ENCODE measurements around the gene NTPCR.

The NTPCR gene

GRCh38 chr1:232978091-232978634 is 27.8 kb downstream of the NTPCR start:
- WGBS, 2 experiments (ENCODE audit: insufficient coverage in 2 of 2) = 98 to 99% methylated on average over 7 of the region's 8 CpGs
- Histone ChIP-seq H3K9me3 (ENCODE audit: control insufficient read depth, low read length) (peaks cover 12% of the 10 kb centered on the region), H3K36me3 (ENCODE audit: control insufficient read depth, insufficient read depth, low read length) (peaks cover 61% of the 10 kb centered on the region)

DNA sequence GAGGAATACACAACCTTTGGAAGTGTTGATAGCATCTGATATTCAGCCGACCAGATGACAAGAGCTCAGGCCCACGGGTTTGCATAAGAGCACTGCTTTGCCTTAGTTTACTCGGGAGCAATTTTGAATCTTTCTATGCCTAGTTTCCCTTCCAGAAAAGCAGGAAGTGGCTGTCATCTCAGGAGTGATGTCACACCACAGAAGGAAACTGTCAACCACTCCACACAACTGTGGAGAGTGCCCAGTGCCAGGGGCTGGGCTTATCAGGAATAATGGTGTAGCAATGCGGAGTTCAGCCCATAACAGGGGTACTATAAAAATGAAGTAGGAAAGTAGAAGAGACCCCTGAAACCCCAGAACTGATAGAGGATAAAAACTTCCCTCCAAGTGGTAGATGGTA is 28.4 kb downstream of the NTPCR start:
- Histone ChIP-seq H3K36me3 (ENCODE audit: control insufficient read depth, insufficient read depth, low read length) (peaks cover 55% of the 10 kb centered on the region), H3K27ac (ENCODE audit: low read depth, low read length, severe bottlenecking) (no peak overlapping the region), H3K9me3 (ENCODE audit: control insufficient read depth, low read length) (peaks cover 5% of the 10 kb centered on the region), H3K4me1 (ENCODE audit: control insufficient read depth, insufficient read depth, low read length, poor library complexity, severe bottlenecking) (no peaks in the 10 kb centered on the region), H3K4me3 (ENCODE audit: extremely low read depth, insufficient read depth, low read length, poor library complexity, severe bottlenecking) (no peak overlapping the region)
- WGBS, 2 experiments (ENCODE audit: insufficient coverage in 2 of 2) = 90 to 92% methylated on average over 3 of the region's 4 CpGs

More at GRCh38 chr1:232978091-232978634, 27.8 kb downstream of the NTPCR start:
- H3K4me3 ChIP-seq (ENCODE audit: extremely low read depth, insufficient read depth, low read length, poor library complexity, severe bottlenecking) = no peak overlapping the region
- H3K4me1 ChIP-seq (ENCODE audit: control insufficient read depth, insufficient read depth, low read length, poor library complexity, severe bottlenecking) = no peaks in the 10 kb centered on the region
- no peak overlapping the region for H3K27ac ChIP-seq (ENCODE audit: low read depth, low read length, severe bottlenecking)

- Histone ChIP-seq H3K36me3 (ENCODE audit: control insufficient read depth, insufficient read depth, low read length) (peaks cover 51% of the 10 kb centered on the region), H3K4me1 (ENCODE audit: control insufficient read depth, insufficient read depth, low read length, poor library complexity, severe bottlenecking) (no peaks in the 10 kb centered on the region), H3K27ac (ENCODE audit: low read depth, low read length, severe bottlenecking) (no peak overlapping the region), H3K9me3 (ENCODE audit: control insufficient read depth, low read length) (no peaks in the 10 kb centered on the region), H3K4me3 (ENCODE audit: extremely low read depth, insufficient read depth, low read length, poor library complexity, severe bottlenecking) (no peak overlapping the region)
- 91 to 97% methylated on average over 5 to 6 of the region's 6 CpGs for WGBS, 2 experiments (ENCODE audit: insufficient coverage in 2 of 2)
Observed at GRCh38 chr1:232979558-232979957, 29.1 kb downstream of the NTPCR start.

DNA sequence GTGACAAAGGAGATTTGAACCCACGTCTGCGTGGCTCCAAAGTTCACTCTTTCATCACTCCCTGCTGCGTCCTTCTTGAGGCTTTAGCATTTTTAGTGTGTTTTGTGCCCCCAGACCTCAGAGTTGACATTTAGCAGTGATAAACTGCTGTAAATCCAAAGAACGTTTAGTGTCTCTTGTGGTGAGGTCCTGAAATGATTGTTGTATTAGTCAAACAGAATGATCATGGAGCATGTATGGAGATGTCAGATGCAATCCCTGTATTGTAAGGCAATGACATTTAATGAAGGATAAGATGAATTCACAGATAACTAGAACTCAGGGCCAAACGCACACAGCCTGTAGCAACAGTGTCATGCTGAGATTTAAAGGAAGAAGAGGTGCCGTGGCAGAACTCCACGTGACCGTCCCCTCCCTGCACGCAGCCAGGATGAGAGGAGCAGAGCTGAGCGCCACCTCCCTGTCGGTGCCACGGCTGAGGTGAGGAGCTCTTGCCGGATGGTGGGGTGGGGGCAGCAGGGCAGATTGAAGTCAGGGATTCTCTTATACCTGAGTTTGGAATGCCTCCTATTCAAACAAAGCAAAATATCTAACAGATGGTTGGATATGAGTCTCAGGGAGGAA is 30.1 kb downstream of the NTPCR start:
- WGBS, 2 experiments (ENCODE audit: insufficient coverage in 2 of 2) = 81 to 94% methylated on average over 9 of the region's 13 CpGs
- H3K4me3 ChIP-seq (ENCODE audit: extremely low read depth, insufficient read depth, low read length, poor library complexity, severe bottlenecking) = no peak overlapping the region
- H3K36me3 ChIP-seq (ENCODE audit: control insufficient read depth, insufficient read depth, low read length) = peaks cover 44% of the 10 kb centered on the region
- H3K4me1 ChIP-seq (ENCODE audit: control insufficient read depth, insufficient read depth, low read length, poor library complexity, severe bottlenecking) = peaks cover 3% of the 10 kb centered on the region
- H3K9me3 ChIP-seq (ENCODE audit: control insufficient read depth, low read length) = no peaks in the 10 kb centered on the region
- no peak overlapping the region for H3K27ac ChIP-seq (ENCODE audit: low read depth, low read length, severe bottlenecking)

DNA sequence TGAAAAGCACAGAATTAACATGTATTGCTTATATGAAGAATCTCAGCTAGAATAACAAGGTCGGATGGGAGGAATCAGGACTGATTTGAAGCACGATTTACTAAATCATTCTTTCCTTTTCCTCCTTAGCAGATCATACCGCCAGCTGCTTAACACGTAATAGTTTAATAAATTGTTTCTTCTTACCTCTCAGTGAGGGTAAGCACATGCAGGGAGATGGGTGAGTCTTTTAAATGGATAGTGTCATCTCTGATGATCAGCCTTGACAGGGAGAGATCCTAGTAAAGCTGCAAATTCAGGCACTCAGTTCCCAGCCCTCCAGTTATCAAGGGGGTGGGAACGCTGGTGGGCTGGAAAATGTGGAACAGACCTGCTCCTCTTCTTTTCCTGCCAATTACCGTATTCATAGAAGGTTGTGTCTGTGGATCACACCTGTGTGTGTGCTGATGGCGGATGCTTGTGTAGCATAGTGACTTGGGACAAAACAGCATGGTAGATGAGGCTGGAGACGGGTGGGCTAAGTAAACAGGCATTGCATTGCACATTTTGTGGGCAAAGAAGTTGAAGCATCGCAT is 30.7 kb downstream of the NTPCR start:
- no peaks in the 10 kb centered on the region for H3K9me3 ChIP-seq (ENCODE audit: control insufficient read depth, low read length)
- WGBS, 2 experiments (ENCODE audit: insufficient coverage in 2 of 2) = 100% methylated on average over 4 of the region's 9 CpGs; no CpG with 5 or more reads in 1 of the 2 experiments
- H3K4me3 ChIP-seq (ENCODE audit: extremely low read depth, insufficient read depth, low read length, poor library complexity, severe bottlenecking) = no peak overlapping the region
- H3K27ac ChIP-seq (ENCODE audit: low read depth, low read length, severe bottlenecking) = no peak overlapping the region
- H3K36me3 ChIP-seq (ENCODE audit: control insufficient read depth, insufficient read depth, low read length) = peaks cover 42% of the 10 kb centered on the region
- peaks cover 3% of the 10 kb centered on the region for H3K4me1 ChIP-seq (ENCODE audit: control insufficient read depth, insufficient read depth, low read length, poor library complexity, severe bottlenecking)

DNA sequence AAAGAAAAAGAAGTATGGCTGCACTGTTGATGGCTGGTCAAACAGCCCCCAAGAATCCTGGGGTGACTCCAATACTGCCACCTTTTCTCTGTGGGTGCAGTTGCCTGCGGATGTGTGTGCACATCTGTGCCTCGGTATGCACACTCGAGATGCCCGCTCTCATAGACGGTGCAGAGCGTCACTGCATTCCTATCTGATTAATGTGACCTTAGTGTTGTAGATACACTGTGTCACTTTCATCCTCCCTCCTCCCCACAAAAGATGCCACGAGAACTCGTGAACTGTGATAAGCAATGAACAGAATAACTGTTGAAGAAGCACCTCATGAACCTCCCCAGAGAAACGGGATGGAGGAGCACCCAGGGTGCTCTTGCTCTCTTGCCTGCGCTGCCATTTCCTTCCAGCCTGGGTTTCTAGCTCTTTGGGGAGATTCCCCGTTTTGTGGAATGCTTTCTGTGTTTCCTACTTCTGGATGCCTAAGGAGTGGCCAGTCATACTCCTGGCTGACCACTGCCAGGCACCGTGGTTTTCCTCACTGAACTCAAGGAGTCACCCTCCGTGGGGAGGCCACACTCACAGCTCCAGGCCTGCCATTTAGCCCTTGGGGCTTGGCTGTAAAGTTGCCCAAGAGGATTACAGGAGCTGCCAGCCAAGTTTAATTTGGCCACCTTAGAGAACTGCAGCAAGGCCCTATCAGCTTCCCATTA is 32.0 kb downstream of the NTPCR start:
- Histone ChIP-seq H3K4me1 (ENCODE audit: control insufficient read depth, insufficient read depth, low read length, poor library complexity, severe bottlenecking) (peaks cover 3% of the 10 kb centered on the region), H3K4me3 (ENCODE audit: extremely low read depth, insufficient read depth, low read length, poor library complexity, severe bottlenecking) (no peak overlapping the region), H3K9me3 (ENCODE audit: control insufficient read depth, low read length) (no peaks in the 10 kb centered on the region), H3K27ac (ENCODE audit: low read depth, low read length, severe bottlenecking) (no peak overlapping the region), H3K36me3 (ENCODE audit: control insufficient read depth, insufficient read depth, low read length) (peaks cover 31% of the 10 kb centered on the region)
- 90 to 91% methylated on average over 5 to 6 of the region's 13 CpGs for WGBS, 2 experiments (ENCODE audit: insufficient coverage in 2 of 2)

GRCh38 chr1:232983375-232983774 is 33.0 kb downstream of the NTPCR start:
- H3K36me3 ChIP-seq (ENCODE audit: control insufficient read depth, insufficient read depth, low read length) = peaks cover 21% of the 10 kb centered on the region
- WGBS, 2 experiments (ENCODE audit: insufficient coverage in 2 of 2) = 96% methylated on average over 11 to 13 of the region's 14 CpGs
- H3K9me3 ChIP-seq (ENCODE audit: control insufficient read depth, low read length) = no peaks in the 10 kb centered on the region
- no peak overlapping the region for H3K4me3 ChIP-seq (ENCODE audit: extremely low read depth, insufficient read depth, low read length, poor library complexity, severe bottlenecking)
- H3K27ac ChIP-seq (ENCODE audit: low read depth, low read length, severe bottlenecking) = no peak overlapping the region
- H3K4me1 ChIP-seq (ENCODE audit: control insufficient read depth, insufficient read depth, low read length, poor library complexity, severe bottlenecking) = peaks cover 3% of the 10 kb centered on the region

GRCh38 chr1:232983817-232984567 is 33.6 kb downstream of the NTPCR start:
- Histone ChIP-seq H3K4me3 (ENCODE audit: extremely low read depth, insufficient read depth, low read length, poor library complexity, severe bottlenecking) (no peak overlapping the region), H3K36me3 (ENCODE audit: control insufficient read depth, insufficient read depth, low read length) (peaks cover 15% of the 10 kb centered on the region), H3K27ac (ENCODE audit: low read depth, low read length, severe bottlenecking) (no peak overlapping the region), H3K4me1 (ENCODE audit: control insufficient read depth, insufficient read depth, low read length, poor library complexity, severe bottlenecking) (peaks cover 3% of the 10 kb centered on the region), H3K9me3 (ENCODE audit: control insufficient read depth, low read length) (no peaks in the 10 kb centered on the region)
- 93 to 96% methylated on average over 19 of the region's 25 CpGs for WGBS, 2 experiments (ENCODE audit: insufficient coverage in 2 of 2)

- peaks cover 8% of the 10 kb centered on the region for H3K36me3 ChIP-seq (ENCODE audit: control insufficient read depth, insufficient read depth, low read length)
- H3K4me1 ChIP-seq (ENCODE audit: control insufficient read depth, insufficient read depth, low read length, poor library complexity, severe bottlenecking) = peaks cover 3% of the 10 kb centered on the region
- 85 to 93% methylated on average over 5 to 9 of the region's 10 CpGs for WGBS, 2 experiments (ENCODE audit: insufficient coverage in 2 of 2)
- no peaks in the 10 kb centered on the region for H3K9me3 ChIP-seq (ENCODE audit: control insufficient read depth, low read length)
- H3K27ac ChIP-seq (ENCODE audit: low read depth, low read length, severe bottlenecking) = peak overlapping the region; percentile 41
- no peak overlapping the region for H3K4me3 ChIP-seq (ENCODE audit: extremely low read depth, insufficient read depth, low read length, poor library complexity, severe bottlenecking)
Observed at GRCh38 chr1:232984577-232985425, 34.4 kb downstream of the NTPCR start.
